ENCODE measurements around the gene ERLIN1.

DNA sequence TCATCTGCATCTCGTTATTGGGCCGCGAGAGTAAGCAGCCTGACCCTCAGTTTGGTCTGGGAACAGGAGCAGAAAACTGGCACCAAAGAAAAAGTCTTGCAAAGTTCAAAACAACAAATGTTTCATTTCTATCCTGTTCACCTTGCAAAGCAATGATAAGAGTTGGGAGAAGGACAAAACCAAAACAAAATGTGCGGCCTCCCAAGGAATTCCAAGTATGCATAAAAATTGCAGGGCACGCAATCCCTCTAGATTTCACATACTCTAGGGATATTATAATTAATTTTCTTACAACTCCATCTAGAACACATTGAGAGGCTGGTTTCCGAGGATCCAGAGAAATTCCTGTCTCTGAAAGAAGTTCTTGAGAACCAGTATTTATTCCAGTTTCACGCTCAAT lies 23.5 kb upstream of the ERLIN1 start:
- TF ChIP-seq, protein P1, sequence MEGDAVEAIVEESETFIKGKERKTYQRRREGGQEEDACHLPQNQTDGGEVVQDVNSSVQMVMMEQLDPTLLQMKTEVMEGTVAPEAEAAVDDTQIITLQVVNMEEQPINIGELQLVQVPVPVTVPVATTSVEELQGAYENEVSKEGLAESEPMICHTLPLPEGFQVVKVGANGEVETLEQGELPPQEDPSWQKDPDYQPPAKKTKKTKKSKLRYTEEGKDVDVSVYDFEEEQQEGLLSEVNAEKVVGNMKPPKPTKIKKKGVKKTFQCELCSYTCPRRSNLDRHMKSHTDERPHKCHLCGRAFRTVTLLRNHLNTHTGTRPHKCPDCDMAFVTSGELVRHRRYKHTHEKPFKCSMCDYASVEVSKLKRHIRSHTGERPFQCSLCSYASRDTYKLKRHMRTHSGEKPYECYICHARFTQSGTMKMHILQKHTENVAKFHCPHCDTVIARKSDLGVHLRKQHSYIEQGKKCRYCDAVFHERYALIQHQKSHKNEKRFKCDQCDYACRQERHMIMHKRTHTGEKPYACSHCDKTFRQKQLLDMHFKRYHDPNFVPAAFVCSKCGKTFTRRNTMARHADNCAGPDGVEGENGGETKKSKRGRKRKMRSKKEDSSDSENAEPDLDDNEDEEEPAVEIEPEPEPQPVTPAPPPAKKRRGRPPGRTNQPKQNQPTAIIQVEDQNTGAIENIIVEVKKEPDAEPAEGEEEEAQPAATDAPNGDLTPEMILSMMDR (IDR thresholded peaks at IDR 0.05): no peak
- no peak for TF ChIP-seq EP300 (IDR thresholded peaks at IDR 0.05)
- TF ChIP-seq POLR2A (IDR thresholded peaks at IDR 0.05): no peak
- no peak for TF ChIP-seq POLR2AphosphoS5 (IDR thresholded peaks at IDR 0.05)
